GM10847 (cell line): Measurements from ENCODE around the gene LAMB2.
A peak's percentile ranks its signal among the peaks of the same experiment; 100 is the strongest.

Experiments
- POLR2A ChIP-seq: IDR thresholded peaks from 2 replicates; pipeline ENCODE4 v1.6.1; 2011; ENCODE audit not compliant: insufficient read length; ENCODE audit errors: extremely low read depth

Gene LAMB2

DNA sequence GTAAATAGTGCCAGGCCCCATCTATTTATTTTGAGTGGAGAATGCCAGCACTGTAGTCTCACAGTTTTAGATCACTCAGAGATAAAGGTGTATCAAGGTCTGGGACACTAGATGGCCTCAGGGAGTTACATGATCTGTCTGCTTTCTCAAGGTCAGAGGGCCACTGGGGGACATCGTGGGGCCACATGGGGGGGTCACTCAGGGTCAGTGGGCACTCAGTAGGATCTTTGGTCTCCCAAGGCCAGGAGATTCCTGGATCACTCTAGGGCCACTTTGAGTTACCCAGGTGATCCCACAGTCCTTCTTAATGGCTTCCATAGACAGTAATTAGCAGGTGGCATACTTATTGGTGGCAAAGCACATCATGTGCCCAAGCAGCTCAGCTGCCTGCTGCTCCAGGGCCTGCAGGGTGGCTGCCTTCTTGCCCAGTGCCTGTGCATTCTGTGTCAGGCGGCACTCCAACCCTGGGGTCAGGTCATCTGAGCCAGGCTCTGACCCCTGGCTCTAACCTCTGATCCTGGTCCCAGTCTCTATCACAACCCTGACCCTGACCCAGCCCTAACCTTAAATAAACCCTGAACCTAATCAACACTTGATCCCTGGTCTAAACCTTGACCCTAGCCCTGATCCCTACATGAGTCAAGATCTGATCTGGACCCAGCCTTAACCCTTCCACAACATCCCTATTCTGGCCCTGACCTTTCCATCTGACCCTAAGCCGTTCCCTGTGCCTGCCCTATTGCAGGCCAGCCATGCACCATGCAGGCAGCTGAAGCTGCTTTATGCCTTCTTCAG is 1.8 kb upstream of the LAMB2 start:
- TF ChIP-seq POLR2A: no peak

DNA sequence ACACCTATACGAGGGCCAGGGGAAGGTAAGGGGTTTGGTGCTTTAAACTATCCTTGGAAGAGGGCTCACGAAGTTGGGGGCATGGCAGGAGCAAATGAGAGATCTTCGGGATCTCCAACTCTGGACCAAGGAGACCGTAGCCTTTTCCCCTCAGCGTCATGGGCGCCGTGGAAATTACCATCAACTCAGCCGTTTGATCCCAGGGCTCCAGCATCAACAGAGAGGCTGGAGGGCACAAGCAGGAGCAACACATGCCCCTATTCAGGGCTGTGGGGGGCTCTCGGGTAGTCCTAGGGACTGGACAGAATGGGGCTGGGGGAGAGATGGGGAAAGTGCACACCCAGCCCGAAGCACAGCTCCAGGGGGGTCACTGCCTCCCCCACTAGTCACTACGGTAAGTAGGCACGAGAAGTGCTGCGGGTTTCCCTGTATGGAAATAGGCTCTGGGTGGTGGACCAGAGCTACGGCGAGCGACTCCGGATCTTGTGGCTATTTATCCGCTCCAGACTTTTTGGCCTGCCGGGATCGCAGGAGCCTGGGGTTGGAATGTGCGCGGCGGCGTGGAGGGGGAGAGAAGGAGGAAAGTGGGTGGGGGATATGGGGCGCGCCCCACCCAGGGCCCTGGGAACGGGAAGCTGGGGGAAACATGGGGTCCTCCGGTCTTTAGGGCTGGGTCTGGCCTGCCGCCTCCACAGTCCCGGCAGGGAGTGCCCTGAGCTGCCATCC is 539 bp upstream of the LAMB2 start:
- no peak for TF ChIP-seq POLR2A

DNA sequence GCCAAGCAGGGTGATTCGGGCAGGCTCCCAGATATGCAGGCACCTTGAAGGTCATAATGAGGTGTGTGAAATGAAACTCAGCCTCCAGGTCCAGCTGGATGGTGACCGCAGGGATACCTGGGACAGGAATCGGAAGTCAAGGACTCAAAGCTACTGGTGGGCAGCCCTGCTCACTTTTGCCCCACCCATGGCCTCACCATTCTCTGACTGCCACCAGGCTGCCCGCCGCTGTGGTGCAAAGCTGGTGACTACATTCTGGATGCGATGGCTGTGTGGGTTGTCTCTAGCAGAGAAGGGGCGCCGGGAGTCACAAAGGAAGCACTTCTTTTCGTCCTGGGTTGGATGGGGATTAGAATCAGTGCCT is 795 bp downstream of the LAMB2 start:
- TF ChIP-seq POLR2A: no peak

DNA sequence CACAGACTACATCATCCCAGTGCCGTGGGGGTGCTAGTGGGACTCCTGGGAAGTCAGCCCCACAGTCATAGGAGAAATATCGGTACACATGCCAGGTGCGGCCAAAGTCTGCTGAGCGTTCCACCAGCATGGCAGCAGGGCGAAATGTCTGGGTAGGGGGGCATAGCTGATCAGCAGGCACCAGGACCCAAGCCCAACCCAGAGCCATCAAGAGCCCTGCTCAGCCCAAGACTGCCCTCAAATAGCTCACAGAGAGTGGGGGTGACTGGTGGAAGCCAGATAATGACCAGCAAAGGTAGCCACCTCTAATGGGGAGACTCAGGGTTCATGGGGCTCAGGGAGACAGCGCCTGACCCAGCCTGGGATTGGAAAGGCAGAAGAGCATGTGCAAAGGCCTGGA is 1.3 kb downstream of the LAMB2 start:
- TF ChIP-seq POLR2A: no peak

DNA sequence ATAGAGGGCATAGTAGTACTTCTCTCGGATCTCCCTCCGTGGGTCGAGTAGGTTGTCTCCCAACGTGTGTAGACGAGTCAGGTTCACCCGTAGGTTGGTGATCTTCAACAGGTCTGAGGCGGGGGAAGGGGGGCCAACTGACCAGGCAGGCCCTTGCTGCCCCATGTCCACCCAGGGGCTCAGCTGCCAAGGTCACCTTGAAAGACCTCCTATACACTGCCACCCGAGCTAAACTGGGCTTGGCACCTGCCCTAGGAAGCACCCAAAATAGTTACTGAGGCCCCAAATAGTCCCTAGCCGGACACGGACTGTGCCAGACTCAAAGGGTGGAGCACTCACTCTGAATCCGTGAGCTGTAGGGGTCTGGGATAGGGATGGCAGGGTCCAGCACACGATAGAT is 1.8 kb downstream of the LAMB2 start:
- TF ChIP-seq POLR2A: no peak

DNA sequence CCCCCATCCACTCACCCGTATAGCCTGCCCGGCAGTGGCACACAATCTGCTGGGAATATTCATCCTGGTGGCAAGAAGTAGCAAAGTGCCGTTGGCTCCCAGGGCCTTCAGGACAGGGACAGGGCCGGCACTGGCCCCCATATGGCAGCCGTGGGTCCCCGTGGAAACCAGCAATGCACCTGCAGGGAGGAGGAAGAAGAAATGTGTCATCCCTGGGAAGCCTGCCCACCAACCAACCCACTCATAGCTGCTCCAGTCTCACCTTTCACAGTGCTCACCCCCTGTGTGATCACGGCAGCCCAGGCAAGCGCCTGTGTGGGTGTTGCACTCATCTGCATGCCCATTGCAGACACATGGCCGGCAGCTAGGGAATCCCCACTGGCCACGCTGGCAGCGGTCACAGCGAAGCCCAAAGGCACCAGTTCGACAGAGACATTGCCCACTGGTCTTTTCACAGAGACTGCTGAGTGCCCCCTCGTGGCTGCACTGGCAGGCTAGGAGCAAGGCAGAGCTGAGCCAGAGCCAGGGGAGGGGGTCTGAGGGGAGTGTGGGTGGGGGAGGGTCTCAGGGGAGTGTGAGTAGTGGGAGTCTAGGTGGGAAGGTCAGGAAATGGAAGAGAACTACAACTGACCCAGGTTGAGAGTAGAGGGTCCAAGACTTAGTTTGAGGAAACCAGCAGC is 7.7 kb downstream of the LAMB2 start:
- TF ChIP-seq POLR2A: no peak

DNA sequence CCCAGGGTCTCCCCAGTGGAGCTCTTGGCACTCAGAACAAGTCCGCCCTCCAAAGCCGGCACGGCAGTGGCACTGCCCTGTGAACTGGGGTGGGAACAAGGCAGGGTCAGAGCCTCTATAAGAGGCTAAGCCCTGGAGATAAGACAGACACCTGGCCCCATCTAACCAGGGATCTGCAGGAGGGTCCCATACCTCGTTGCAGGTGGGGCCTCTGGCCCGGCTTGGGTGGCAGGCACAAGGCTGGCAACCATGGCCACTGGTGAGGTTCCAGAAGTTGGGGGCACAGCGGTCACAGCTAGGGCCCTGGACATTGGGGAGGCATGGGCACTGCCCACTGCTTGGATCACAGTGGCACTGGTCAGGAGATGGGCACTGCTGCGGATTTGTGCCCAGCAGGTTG is 8.6 kb downstream of the LAMB2 start:
- TF ChIP-seq POLR2A: no peak

DNA sequence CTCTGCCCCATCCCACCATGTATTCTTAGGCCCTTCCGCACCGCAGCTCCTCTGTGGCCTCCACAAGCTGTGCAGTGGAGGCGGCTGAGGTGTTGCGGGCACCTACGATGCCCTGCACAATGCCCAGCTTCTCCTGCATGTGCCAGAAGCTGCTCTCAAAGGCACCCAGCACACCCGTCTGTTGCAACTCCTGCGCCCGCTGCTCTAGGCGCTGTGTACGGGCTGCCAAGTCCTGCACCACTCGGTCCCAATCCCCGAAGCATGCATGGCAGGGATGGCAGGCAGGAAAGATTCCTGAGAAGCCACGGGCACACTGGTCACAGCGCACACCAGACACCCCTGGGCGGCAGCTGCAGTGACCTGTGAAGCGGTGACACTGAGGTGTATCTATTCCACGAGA is 9.2 kb downstream of the LAMB2 start:
- no peak for TF ChIP-seq POLR2A

DNA sequence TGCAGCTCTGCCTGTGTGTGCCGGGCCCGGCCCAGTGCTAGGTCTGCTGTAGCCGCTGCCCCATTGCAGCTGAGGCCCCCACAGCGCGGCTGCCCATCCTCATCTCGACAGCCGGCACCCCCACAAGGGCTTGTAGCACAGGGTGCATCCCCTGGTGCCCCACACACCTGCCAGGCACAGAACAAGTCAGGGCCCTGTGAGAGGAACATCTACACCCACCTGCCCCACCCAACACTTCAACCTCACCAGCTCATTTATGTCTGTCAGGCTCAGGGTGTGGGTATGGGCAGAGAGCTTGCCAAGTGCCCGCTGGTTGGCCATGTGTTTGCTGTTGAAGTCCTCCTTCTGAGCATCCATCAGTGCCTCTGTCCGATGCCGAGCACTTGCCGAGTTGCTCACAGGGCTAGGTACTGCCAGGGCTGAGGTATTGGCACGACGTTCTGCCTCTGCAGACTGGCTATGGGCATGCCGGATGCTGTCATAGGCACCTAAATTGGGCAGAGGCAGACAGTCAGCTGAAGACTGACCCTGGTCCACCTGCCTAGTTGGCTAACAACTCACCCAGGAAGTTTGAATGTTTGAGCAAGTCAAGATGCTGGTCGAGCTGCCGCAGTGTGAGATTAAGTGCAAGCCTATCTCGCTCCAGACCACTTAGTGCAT is 9.8 kb downstream of the LAMB2 start:
- no peak for TF ChIP-seq POLR2A

DNA sequence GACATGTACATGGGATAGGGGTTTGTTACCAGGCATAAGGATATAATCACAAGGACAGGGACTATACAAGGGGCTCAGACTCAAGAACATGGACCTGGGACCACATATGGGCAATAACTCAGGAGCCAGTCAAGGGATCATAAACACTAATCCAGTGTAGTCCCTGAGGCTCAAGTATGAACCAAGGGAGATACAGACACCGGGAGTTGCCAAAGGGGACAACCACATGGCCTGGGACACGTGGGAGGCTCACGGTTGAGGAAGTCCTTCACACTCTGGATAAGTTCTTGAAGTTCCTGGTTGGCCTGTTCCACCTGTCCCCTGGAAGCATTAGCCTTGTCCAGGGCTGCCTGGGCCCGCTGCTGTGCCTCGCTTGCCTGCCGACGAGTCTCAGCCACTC is 10.4 kb downstream of the LAMB2 start:
- TF ChIP-seq POLR2A: no peak

DNA sequence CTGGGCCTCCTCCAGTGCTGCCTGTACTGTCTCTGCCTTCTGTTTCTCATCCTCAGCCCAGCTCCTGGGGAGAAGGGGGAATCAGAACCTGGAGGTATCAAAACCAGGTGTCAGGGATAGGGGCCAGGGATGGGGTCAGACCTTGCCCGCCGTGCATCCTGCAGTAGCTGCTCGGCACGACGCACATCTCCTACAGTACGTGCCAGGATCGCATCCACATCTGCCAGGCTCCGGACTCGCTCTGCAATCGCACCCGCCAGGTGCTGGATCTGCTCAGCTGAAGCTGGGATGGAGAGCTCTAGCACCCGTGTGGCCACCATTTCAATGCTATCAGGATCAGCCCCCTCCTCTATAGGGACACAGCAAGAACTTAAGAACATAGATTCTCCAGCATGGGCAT is 10.8 kb downstream of the LAMB2 start:
- no peak for TF ChIP-seq POLR2A

DNA sequence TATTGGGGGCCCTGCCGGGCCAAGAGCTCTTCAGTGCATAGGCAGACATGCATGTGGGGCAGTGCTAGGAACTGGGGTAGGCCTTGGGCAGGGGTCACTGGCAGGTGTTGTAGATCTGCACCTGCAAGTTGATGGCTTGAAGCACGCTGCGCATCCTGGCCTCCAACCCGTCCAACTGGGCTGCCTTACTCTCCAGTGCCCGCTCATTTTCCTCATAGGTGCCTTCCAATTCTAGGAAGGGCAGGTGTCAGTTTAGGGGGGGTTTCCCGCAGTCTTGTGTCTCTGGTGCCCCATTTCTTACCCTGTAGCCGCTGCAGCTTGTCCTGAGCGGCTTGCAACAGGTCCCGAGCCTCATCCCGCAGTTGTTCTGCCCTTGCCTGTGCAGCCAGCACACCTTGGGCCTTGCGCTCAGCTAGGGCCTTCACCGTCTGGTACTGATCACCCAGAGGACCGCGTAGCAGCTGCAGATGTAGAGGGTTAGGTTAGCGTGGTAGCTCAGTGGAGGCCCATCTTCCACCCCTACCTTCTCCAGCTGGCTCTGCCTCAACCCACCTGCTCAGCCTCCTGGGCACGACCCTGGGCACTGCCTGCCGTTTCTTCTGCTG is 11.6 kb downstream of the LAMB2 start:
- TF ChIP-seq POLR2A: no peak

DNA sequence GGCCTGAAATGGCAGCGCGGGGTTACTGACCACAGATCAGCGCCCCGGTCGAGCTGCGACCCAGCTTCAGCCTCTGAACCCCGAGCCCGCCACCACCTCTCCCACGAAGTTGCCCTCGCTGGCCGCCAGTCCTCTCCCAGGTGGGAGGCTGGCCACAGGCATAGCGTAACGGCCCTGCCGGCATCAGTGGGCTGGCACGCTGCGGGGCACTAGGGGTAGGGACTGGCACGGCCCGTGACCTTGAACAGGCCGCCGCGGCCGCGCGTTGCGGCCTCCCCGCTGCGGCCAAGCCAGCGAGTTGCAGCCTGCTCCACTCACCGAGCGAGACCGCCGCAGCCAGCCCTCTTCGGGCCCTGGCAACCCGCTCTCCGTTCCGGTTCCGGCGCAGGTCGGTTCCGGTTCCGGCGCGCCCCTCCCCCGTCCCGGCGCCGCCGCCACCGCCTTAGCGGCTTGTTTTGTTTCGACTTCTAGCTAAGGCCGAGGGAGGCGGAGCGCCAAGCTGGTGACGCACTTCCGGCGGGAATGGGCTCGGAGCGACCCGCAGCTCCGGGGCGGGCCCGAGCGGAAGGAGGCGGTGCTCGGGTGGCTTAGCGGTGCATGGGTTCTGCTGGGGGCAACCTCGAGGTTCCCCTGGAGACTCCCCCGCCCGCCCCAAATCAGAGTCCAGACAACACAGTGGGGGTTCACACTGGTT is 12.3 kb downstream of the LAMB2 start, which contains the start of gene USP19:
Gene USP19, minus strand, starts transcription at position 386 of the 694 bp plus-strand sequence. CDS start 1,678 bp downstream, outside the sequence.
- peak; percentile 89 for TF ChIP-seq POLR2A

DNA sequence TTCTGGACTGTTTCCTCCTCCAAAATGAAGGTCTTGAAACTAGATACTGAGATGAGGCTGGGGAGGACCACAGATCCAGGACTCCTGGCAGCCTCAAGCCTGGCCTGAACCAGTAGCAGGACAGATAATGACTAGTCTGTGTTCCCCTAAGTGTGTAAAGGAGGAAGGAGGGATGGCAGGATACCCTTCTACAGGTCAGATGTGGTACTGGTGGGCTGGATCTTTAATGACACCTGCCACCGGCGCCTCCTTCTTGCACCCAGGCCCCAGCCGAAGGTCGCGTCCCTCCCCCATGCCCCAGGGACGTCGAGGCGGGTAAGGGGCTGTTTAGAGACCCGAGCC is 12.8 kb downstream of the LAMB2 start:
- no peak for TF ChIP-seq POLR2A

DNA sequence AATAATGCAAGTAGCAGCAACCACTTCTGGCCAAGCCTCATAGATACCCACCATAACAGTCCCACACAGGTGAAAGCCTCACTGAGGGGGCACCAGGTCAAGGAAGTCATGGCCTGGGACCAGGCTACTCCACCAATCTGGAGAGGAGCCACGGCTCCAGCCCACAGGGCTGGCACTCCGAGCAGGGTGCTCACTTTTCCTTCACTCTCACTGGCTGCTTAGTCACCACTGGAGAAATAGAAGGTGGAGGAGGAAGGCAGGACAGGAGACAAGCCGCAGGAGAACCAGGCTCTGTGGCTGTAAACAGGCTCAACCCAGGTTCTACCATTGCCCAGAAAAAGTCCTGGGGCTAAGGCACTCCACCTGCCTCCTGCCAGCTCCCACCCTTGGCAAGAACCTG is 13.4 kb downstream of the LAMB2 start:
- TF ChIP-seq POLR2A: no peak

DNA sequence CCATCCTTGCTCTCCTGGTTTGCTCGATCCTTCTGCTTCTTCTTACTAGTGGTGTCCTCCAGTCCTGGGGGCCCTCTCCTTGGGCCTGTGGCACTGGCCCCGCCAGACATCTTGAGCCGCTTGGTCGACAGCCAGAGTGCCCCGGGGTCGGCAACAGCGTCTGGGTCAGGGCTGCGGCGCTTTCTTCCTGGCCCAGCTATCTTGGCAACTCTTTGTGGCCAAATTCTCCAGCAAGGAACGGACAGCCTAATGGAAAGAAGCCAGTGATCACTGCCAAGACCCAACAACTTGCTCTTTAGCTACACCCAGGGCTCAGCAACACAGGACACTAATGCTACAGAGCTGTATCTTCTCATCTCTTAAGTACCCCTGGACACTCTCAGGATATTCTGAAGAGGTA is 13.8 kb downstream of the LAMB2 start:
- no peak for TF ChIP-seq POLR2A
